KMS-11 (cell line): ENCODE measurements around the gene KDM6B.

Experiments used
- H2AFZ ChIP-seq: fragments of 200-600 bp; sonication (generic); 2 replicates; pipeline ENCODE4 v1.6.1; 2016; ENCODE audit warnings: antibody characterized with exemption, mixed run types, low read depth
- H3K27ac ChIP-seq: fragments of 200-600 bp; sonication (generic); 2 replicates; pipeline ENCODE4 v1.6.1; 2016; ENCODE audit warnings: mild to moderate bottlenecking, mixed run types
- H3K27me3 ChIP-seq: fragments of 200-600 bp; sonication (generic); 2 replicates; pipeline ENCODE4 v1.6.1; 2017; ENCODE audit warnings: mild to moderate bottlenecking, low read depth, mixed run types, moderate library complexity; ENCODE audit not compliant: insufficient read depth
- H3K36me3 ChIP-seq: fragments of 200-600 bp; sonication (generic); 2 replicates; pipeline ENCODE4 v1.6.1; 2017; ENCODE audit warnings: mild to moderate bottlenecking, mixed run types; ENCODE audit not compliant: insufficient read depth
- H3K4me1 ChIP-seq: fragments of 200-600 bp; sonication (generic); 2 replicates; pipeline ENCODE4 v1.6.1; 2016; ENCODE audit warnings: mild to moderate bottlenecking, low read depth, mixed run types; ENCODE audit not compliant: poor library complexity, severe bottlenecking
- H3K4me2 ChIP-seq: fragments of 200-600 bp; sonication (generic); 2 replicates; pipeline ENCODE4 v1.7.0; 2016; ENCODE audit warnings: mild to moderate bottlenecking, mixed run types
- H3K4me3 ChIP-seq: fragments of 200-600 bp; sonication (generic); IDR thresholded peaks from 2 replicates; pipeline ENCODE4 v1.6.1; 2017; ENCODE audit warnings: low read depth, low read length, mixed read lengths; ENCODE audit not compliant: insufficient read depth
- H3K79me2 ChIP-seq: fragments of 200-600 bp; sonication (generic); 2 replicates; pipeline ENCODE4 v1.6.1; 2016; ENCODE audit warnings: low read depth, mixed run types; ENCODE audit not compliant: insufficient read depth
- H3K9ac ChIP-seq: fragments of 200-600 bp; sonication (generic); 2 replicates; pipeline ENCODE4 v1.6.1; 2016; ENCODE audit warnings: mild to moderate bottlenecking, mixed run types
- H4K20me1 ChIP-seq: fragments of 200-600 bp; sonication (generic); 2 replicates; pipeline ENCODE4 v1.6.1; 2016; ENCODE audit warnings: mild to moderate bottlenecking, mixed run types; ENCODE audit not compliant: insufficient read depth
- TF ChIP-seq, protein P1 (sequence below): fragments of 200-600 bp; sonication (generic); conservative IDR thresholded peaks from 2 replicates; pipeline ENCODE4 v1.6.1; 2017; ENCODE audit warnings: low read depth, mild to moderate bottlenecking, antibody characterized with exemption, low read length, moderate library complexity, mixed read lengths

KDM6B gene

GRCh38 chr17:7811251-7811650 is 22.8 kb upstream of the KDM6B start:
- Histone ChIP-seq H3K4me2 (no peak overlapping the region), H3K4me1 (no peaks in the 10 kb centered on the region), H3K27ac (no peak overlapping the region), H3K79me2 (no peaks in the 10 kb centered on the region), H3K36me3 (no peaks in the 10 kb centered on the region), H3K4me3 (no peak overlapping the region), H2AFZ (no peak overlapping the region), H3K9ac (no peak overlapping the region), H4K20me1 (no peaks in the 10 kb centered on the region), H3K27me3 (no peaks in the 10 kb centered on the region)
- TF ChIP-seq, protein P1, sequence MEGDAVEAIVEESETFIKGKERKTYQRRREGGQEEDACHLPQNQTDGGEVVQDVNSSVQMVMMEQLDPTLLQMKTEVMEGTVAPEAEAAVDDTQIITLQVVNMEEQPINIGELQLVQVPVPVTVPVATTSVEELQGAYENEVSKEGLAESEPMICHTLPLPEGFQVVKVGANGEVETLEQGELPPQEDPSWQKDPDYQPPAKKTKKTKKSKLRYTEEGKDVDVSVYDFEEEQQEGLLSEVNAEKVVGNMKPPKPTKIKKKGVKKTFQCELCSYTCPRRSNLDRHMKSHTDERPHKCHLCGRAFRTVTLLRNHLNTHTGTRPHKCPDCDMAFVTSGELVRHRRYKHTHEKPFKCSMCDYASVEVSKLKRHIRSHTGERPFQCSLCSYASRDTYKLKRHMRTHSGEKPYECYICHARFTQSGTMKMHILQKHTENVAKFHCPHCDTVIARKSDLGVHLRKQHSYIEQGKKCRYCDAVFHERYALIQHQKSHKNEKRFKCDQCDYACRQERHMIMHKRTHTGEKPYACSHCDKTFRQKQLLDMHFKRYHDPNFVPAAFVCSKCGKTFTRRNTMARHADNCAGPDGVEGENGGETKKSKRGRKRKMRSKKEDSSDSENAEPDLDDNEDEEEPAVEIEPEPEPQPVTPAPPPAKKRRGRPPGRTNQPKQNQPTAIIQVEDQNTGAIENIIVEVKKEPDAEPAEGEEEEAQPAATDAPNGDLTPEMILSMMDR, result no peak

GRCh38 chr17:7814969-7815368 is 19.0 kb upstream of the KDM6B start:
- no peaks in the 10 kb centered on the region for H3K79me2 ChIP-seq
- H2AFZ ChIP-seq, result no peak overlapping the region
- H3K4me1 ChIP-seq, result no peaks in the 10 kb centered on the region
- no peak overlapping the region for H3K27ac ChIP-seq
- no peaks in the 10 kb centered on the region for H3K27me3 ChIP-seq
- no peaks in the 10 kb centered on the region for H4K20me1 ChIP-seq
- no peak overlapping the region for H3K9ac ChIP-seq
- TF ChIP-seq, protein P1, result no peak
- no peak overlapping the region for H3K4me2 ChIP-seq
- H3K36me3 ChIP-seq, result no peaks in the 10 kb centered on the region
- no peak overlapping the region for H3K4me3 ChIP-seq

DNA sequence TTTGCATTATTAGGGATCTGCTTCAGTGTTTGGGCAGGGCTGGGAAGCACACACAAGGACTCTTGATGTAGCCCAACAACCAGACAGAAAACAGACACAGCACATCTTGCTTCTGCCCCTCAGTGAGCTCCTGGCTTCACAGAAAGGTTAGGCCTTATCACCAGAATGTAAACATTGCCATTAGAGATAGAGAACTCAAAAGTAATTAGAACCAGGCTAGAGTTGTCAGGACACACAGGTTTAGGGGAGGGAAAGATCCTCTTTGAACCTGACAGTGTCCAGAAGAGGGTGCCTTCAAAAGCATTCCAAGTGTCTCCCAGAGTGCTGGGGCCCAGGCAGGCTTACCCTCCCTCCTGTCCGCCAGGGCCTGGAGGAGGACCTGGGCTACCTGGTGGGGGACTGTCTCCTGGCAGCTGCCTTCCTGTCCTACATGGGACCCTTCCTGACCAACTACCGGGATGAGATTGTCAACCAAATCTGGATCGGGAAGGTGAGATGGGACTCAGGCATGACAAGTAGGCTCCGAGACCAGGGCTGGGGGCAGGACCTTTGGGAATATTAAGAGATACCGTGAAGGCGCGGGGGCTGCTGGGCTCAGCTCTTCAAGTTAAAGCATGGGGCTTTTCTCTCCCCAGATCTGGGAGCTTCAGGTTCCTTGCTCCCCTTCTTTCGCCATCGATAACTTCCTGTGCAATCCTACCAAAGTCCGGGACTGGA is 16.9 kb upstream of the KDM6B start:
- no peaks in the 10 kb centered on the region for H3K79me2 ChIP-seq
- no peak overlapping the region for H3K27ac ChIP-seq
- no peaks in the 10 kb centered on the region for H3K36me3 ChIP-seq
- H4K20me1 ChIP-seq, result no peaks in the 10 kb centered on the region
- no peak overlapping the region for H2AFZ ChIP-seq
- TF ChIP-seq, protein P1, result no peak
- H3K4me2 ChIP-seq, result no peak overlapping the region
- no peak overlapping the region for H3K9ac ChIP-seq
- no peaks in the 10 kb centered on the region for H3K27me3 ChIP-seq
- H3K4me1 ChIP-seq, result no peaks in the 10 kb centered on the region
- no peak overlapping the region for H3K4me3 ChIP-seq

DNA sequence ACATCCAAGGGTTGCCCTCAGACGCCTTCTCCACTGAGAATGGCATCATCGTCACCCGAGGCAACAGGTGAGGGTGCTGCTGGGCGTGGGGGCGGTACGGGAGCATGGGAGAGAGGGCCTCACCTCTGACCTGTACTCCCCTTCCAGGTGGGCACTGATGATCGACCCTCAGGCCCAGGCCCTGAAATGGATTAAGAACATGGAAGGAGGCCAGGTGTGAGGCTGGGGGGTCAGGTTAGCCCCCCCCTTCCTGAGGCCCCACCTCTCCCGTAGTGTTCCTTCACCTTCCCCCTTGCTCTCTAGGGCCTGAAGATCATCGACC is 16.4 kb upstream of the KDM6B start:
- H3K79me2 ChIP-seq, result no peaks in the 10 kb centered on the region
- TF ChIP-seq, protein P1, result no peak
- H3K4me3 ChIP-seq, result no peak overlapping the region
- no peaks in the 10 kb centered on the region for H3K4me1 ChIP-seq
- H3K4me2 ChIP-seq, result no peak overlapping the region
- H3K36me3 ChIP-seq, result no peaks in the 10 kb centered on the region
- H3K9ac ChIP-seq, result no peak overlapping the region
- no peak overlapping the region for H3K27ac ChIP-seq
- H4K20me1 ChIP-seq, result no peaks in the 10 kb centered on the region
- no peak overlapping the region for H2AFZ ChIP-seq
- no peaks in the 10 kb centered on the region for H3K27me3 ChIP-seq
